AG09319 (cell line): ENCODE data around the gene ETS2.

Source experiments
- DNase-seq: peaks from one replicate; pipeline ENCODE4 v3.0.0-alpha.2; 2010; ENCODE audit warnings: low read depth; ENCODE audit errors: extremely low read depth
- CTCF ChIP-seq: IDR thresholded peaks from 2 replicates; pipeline ENCODE4 v1.5.1; 2011; ENCODE audit warnings: low read depth, mild to moderate bottlenecking, inconsistent platforms, low read length, moderate library complexity

ETS2 gene

GRCh38 chr21:38796424-38796823, 9.3 kb upstream of the ETS2 start:
- no peak for TF ChIP-seq CTCF
- no peak for DNase-seq

- DNase-seq, result no peak
- TF ChIP-seq CTCF, result no peak
Observed at GRCh38 chr21:38797470-38797869, 8.3 kb upstream of the ETS2 start.

- DNase-seq, result no peak
- no peak for TF ChIP-seq CTCF
Observed at GRCh38 chr21:38798081-38798480, 7.6 kb upstream of the ETS2 start.

- no peak for DNase-seq
- no peak for TF ChIP-seq CTCF
Observed at GRCh38 chr21:38798481-38798882, 7.2 kb upstream of the ETS2 start.

GRCh38 chr21:38800046-38800758, 5.5 kb upstream of the ETS2 start:
- no peak for DNase-seq
- no peak for TF ChIP-seq CTCF

- no peak for TF ChIP-seq CTCF
- DNase-seq, result no peak
Observed at GRCh38 chr21:38800924-38801744, 4.6 kb upstream of the ETS2 start.
